K562 (cell line): ENCODE measurements around the gene SMIM12. TPM values are rescaled to one million over a fixed set of nuclear protein-coding genes. Genes with fewer than 3 reads are reported as not detected.

Source experiments
- ATAC-seq: fragments of 200-7000 bp; cut with Tn5 transposase; 3 replicates; pipeline ENCODE4 v1.9.1; 2020; ENCODE audit warnings: moderate library complexity
- BruUV-seq: library from RNA; stranded (reverse); fragments of 400-500 nt; replicated peaks from 2 replicates; lab custom pipeline; 2021; lab: Mats Ljungman, UMichigan
- CTCF ChIA-PET: fragments of 300-600 bp; formaldehyde crosslinking; extraction: SDS; loops from one replicate; lab custom pipeline; 2021; ENCODE audit warnings: low intra/inter-chr PET ratio; lab: Yijun Ruan, JAX
- POLR2A ChIA-PET: fragments of 300-600, 350-650 bp; sonication (Branson Sonifier 250); formaldehyde crosslinking; extraction: SDS; loops from one replicate; lab custom pipeline; 2021; ENCODE audit warnings: antibody characterized with exemption, inconsistent platforms; lab: Yijun Ruan, JAX
- DNase-seq, 4 experiments: peaks; one replicate each; pipeline versions ENCODE4 v3.0.0 to v3.0.0-alpha.2; 2011 to 2018; ENCODE audit warnings: low spot score in 3 of 4, mixed read lengths in 3 of 4; ENCODE audit errors: extremely low read depth in 1 of 4
- FAIRE-seq: peaks from 2 replicates; lab custom pipeline; 2011; peaks lifted over from hg19 to GRCh38; lab: Jason Lieb, UNC
- H2AFZ ChIP-seq: 2 replicates; pipeline ENCODE4 v1.6.0; 2011; ENCODE audit warnings: low read depth, low read length, control low read depth, inconsistent platforms
- H3K27ac ChIP-seq: fragments of 200-600 bp; 3 replicates; pipeline ENCODE4 v1.8.0; 2011; ENCODE audit warnings: low read depth, mild to moderate bottlenecking, control low read depth, inconsistent platforms, low read length, moderate library complexity, mixed read lengths; ENCODE audit errors: extremely low read depth
- H3K27me3 ChIP-seq, 2 experiments: fragments of 300-600 bp in 1 of 2; 2 replicates in 1 of 2; 3 replicates in 1 of 2; pipeline versions ENCODE4 v1.6.0 to v1.8.0; 2011; ENCODE audit warnings: inconsistent platforms in 2 of 2, low read length in 2 of 2, mild to moderate bottlenecking in 1 of 2, mixed read lengths in 1 of 2, moderate library complexity in 1 of 2; ENCODE audit not compliant: control insufficient read depth in 2 of 2, insufficient read depth in 2 of 2
- H3K36me3 ChIP-seq: fragments of 300-600 bp; 3 replicates; pipeline ENCODE4 v1.8.0; 2011; ENCODE audit warnings: mild to moderate bottlenecking, low read length, inconsistent platforms; ENCODE audit not compliant: control insufficient read depth, insufficient read depth
- H3K4me1 ChIP-seq, 2 experiments: fragments of 200-600 bp in 1 of 2; replicated peaks in 1 of 2; 2 replicates in 1 of 2; 3 replicates in 1 of 2; pipeline versions ENCODE4 v1.5.1 to v1.8.0; 2011; ENCODE audit warnings: inconsistent platforms in 2 of 2, low read length in 2 of 2, mild to moderate bottlenecking in 1 of 2, mixed read lengths in 1 of 2, moderate library complexity in 1 of 2; ENCODE audit not compliant: control insufficient read depth in 2 of 2, insufficient read depth in 2 of 2
- H3K4me2 ChIP-seq: 2 replicates; pipeline ENCODE4 v1.6.1; 2011; ENCODE audit warnings: low read length, control low read depth, inconsistent platforms, mixed read lengths; ENCODE audit not compliant: insufficient read depth
- H3K4me3 ChIP-seq: fragments of 200-600 bp; sonication (generic), shearing (Covaris generic); 2 replicates; pipeline ENCODE4 v1.5.1; 2016; ENCODE audit warnings: control low read depth, inconsistent platforms
- H3K79me2 ChIP-seq: fragments of 200-600 bp; 3 replicates; pipeline ENCODE4 v1.8.0; 2011; ENCODE audit warnings: low read length, inconsistent platforms; ENCODE audit not compliant: control insufficient read depth, insufficient read depth
- H3K9ac ChIP-seq, 2 experiments: 2 replicates each; pipeline versions ENCODE4 v1.6.0 to v1.6.1; 2011; ENCODE audit warnings: low read depth in 2 of 2, low read length in 2 of 2, control low read depth in 1 of 2, inconsistent platforms in 1 of 2, mild to moderate bottlenecking in 1 of 2, mixed read lengths in 1 of 2; ENCODE audit not compliant: insufficient read depth in 1 of 2
- H3K9me1 ChIP-seq: one replicate; pipeline ENCODE4 v1.6.0; 2011; ENCODE audit warnings: inconsistent platforms, mild to moderate bottlenecking, low read length, moderate library complexity; ENCODE audit not compliant: control insufficient read depth, insufficient read depth
- H3K9me3 ChIP-seq: replicated peaks from 2 replicates; pipeline ENCODE4 v1.5.1; 2011; ENCODE audit warnings: low read depth, low read length, inconsistent platforms; ENCODE audit not compliant: control insufficient read depth, insufficient read depth
- H4K20me1 ChIP-seq: replicated peaks from 2 replicates; pipeline ENCODE4 v1.6.1; 2011; ENCODE audit warnings: low read length, inconsistent platforms, mixed read lengths; ENCODE audit not compliant: control insufficient read depth, insufficient read depth
- DDX20 ChIP-seq: fragments of 450-650 bp; IDR thresholded peaks from 2 replicates; pipeline ENCODE4 v1.6.1; 2016; ENCODE audit warnings: missing genetic modification characterization, low read depth, mild to moderate bottlenecking, missing compliant biosample characterization, moderate library complexity
- MYNN ChIP-seq, 2 experiments: sonication (generic); formaldehyde crosslinking in 1 of 2; IDR thresholded peaks; 2 replicates each; pipeline versions ENCODE4 v1.5.0 to v1.6.1; 2016 to 2020; ENCODE audit warnings: antibody characterized with exemption in 1 of 2, missing genetic modification reagents in 1 of 2
- NCOR1 ChIP-seq: fragments of 450-650 bp; IDR thresholded peaks from 2 replicates; pipeline ENCODE4 v1.6.1; 2016; ENCODE audit warnings: mild to moderate bottlenecking, moderate library complexity
- SIN3A ChIP-seq, 2 experiments: fragments of 150-350 bp in 1 of 2; IDR thresholded peaks; 2 replicates each; pipeline ENCODE4 v1.6.1; 2011 to 2016; ENCODE audit warnings: borderline replicate concordance in 2 of 2, low read depth in 2 of 2, low read length in 2 of 2, mild to moderate bottlenecking in 2 of 2, moderate library complexity in 2 of 2; ENCODE audit not compliant: control insufficient read depth in 1 of 2
- WGBS: fragments of 100-300 bp; shearing (Covaris generic); methylation state at CpG from one replicate; pipeline ENCODE4 v1.1.6; 2016; ENCODE audit warnings: low coverage, mixed read lengths; ENCODE audit not compliant: insufficient coverage; ENCODE audit errors: missing lambda C conversion rate; 5-methylcytosine and 5-hydroxymethylcytosine counted together
- in situ Hi-C: fragments of 300-500 bp; cut with MboI; formaldehyde crosslinking; loops from 4 replicates; pipeline ENCODE4 v1.15.0; 2018; ENCODE audit warnings: inconsistent platforms, mixed read lengths
- intact Hi-C: fragments of 100-400 bp; cut with micrococcal nuclease; formaldehyde crosslinking; loops from 2 replicates; pipeline ENCODE4 v1.14.2; 2022
- polyA plus RNA-seq, 8 experiments: library from polyadenylated mRNA; depleted of rRNA in 4 of 8; stranded (reverse) in 5 of 8; unstranded in 3 of 8; fragments of >200 nt; fragmentation: Nextera tagmentation in 2 of 8; fragmentation: Illumina TruSeq in 1 of 8; extraction: Ambion mirVana in 2 of 8; extraction: Trizol in 1 of 8; gene quantifications; 2 replicates each; pipeline versions ENCODE4 v1.2.1 to v1.2.3, GENCODE V29; 2011 to 2014; ENCODE audit warnings: inconsistent platforms in 1 of 8, missing spikeins in 1 of 8
- total RNA-seq, 7 experiments: library from RNA; depleted of rRNA in 6 of 7; stranded (reverse); fragments of >200 nt in 6 of 7; fragmentation: Illumina TruSeq in 2 of 7; extraction: Trizol in 2 of 7; gene quantifications; 2 replicates each; pipeline versions ENCODE4 v1.2.1 to v1.2.3, GENCODE V29; 2011 to 2021; ENCODE audit warnings: low replicate concordance in 1 of 7
- TF ChIP-seq, protein P1 (sequence below): sonication (generic); formaldehyde crosslinking; IDR thresholded peaks from 2 replicates; pipeline ENCODE4 v1.8.0; 2022; ENCODE audit warnings: missing genetic modification reagents, mild to moderate bottlenecking, moderate library complexity, borderline replicate concordance
- TF ChIP-seq, protein P2 (sequence below): fragments of 450-650 bp; IDR thresholded peaks from 2 replicates; pipeline ENCODE4 v1.6.1; 2018; ENCODE audit warnings: mild to moderate bottlenecking, low read depth; ENCODE audit not compliant: partially characterized antibody

Gene SMIM12
- total and polyA plus RNA-seq, 9 of the 15 experiments (the other 6 are each of a cell fraction or from before 2014, with no cell fraction given) = 51.7 to 112 (median 63.9) TPM

DNA sequence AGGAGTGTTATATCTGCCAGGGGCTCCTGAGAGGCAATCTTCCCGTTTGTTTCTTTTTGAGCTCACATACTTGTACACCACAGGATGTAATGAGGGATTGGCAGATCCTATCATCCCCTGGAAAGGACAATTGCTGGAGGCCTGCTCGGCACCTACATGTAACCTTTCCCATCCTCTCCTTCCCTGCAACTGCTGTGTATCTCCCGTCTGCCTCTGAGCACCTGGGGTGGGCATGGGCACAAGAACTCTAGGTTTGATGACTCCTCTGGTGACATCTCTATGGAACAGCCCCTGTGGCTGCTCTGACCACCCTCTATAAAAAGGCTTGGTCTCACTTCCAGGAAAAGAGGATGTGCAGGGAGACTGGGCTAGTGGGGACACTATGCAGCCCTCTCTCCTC lies 25.0 kb upstream of the SMIM12 start:
- Histone ChIP-seq H4K20me1 (no peaks in the 10 kb centered on the region), H3K9ac (no peak overlapping the region), H3K9me1 (no peaks in the 10 kb centered on the region), H3K4me2 (no peak overlapping the region), H2AFZ (no peak overlapping the region), H3K4me1 (peaks cover 0 to 14% of the 10 kb centered on the region in 2 experiments; a peak in 2 of 5 replicates), H3K79me2 (no peaks in the 10 kb centered on the region), H3K4me3 (no peak overlapping the region), H3K36me3 (no peaks in the 10 kb centered on the region), H3K27me3 (peaks cover 33 to 49% of the 10 kb centered on the region in 2 experiments; a peak in 4 of 5 replicates), H3K9me3 (no peaks in the 10 kb centered on the region), H3K27ac (no peak overlapping the region)
- ChIA-PET POLR2A (interaction anchor here (1.5 kb wide), 1 partner anchor 16 kb away, joined by 4 read pairs; no protein-coding TSS in a partner anchor), CTCF (no interaction called here)
- ATAC-seq = no peak
- in situ Hi-C loops (no loop called here), intact Hi-C loops (no loop called here)
- TF ChIP-seq, protein P1, sequence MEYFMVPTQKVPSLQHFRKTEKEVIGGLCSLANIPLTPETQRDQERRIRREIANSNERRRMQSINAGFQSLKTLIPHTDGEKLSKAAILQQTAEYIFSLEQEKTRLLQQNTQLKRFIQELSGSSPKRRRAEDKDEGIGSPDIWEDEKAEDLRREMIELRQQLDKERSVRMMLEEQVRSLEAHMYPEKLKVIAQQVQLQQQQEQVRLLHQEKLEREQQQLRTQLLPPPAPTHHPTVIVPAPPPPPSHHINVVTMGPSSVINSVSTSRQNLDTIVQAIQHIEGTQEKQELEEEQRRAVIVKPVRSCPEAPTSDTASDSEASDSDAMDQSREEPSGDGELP (CRISPR knock-in tag) = no peak
- TF ChIP-seq DDX20 (tag) (no peak), SIN3A (IDR thresholded peaks at IDR 0.05; ENCODE audit: borderline replicate concordance in 2 of 2, control insufficient read depth in 1 of 2, low read depth in 2 of 2, low read length in 2 of 2) (no peak), NCOR1 (no peak), MYNN (IDR thresholded peaks at IDR 0.05) (no peak), MYNN (CRISPR knock-in tag; IDR thresholded peaks at IDR 0.05) (no peak)
- TF ChIP-seq, protein P2, sequence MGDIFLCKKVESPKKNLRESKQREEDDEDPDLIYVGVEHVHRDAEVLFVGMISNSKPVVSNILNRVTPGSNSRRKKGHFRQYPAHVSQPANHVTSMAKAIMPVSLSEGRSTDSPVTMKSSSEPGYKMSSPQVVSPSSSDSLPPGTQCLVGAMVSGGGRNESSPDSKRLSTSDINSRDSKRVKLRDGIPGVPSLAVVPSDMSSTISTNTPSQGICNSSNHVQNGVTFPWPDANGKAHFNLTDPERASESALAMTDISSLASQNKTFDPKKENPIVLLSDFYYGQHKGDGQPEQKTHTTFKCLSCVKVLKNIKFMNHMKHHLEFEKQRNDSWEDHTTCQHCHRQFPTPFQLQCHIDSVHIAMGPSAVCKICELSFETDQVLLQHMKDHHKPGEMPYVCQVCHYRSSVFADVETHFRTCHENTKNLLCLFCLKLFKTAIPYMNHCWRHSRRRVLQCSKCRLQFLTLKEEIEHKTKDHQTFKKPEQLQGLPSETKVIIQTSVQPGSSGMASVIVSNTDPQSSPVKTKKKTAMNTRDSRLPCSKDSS = no peak
- BruUV-seq = no TSS peak
- DNase-seq = no peak
- WGBS = 0% methylated on average over 3 of the region's 3 CpGs
- FAIRE-seq = no peak
